ENCODE measurements around the gene CDKL2. TPM values are rescaled to one million over a fixed set of nuclear protein-coding genes. Genes with fewer than 3 reads are reported as not detected.

The CDKL2 gene
- total and polyA plus RNA-seq, 3 donors from 2014 or later = 11.3 to 41.0 (median 11.9) TPM

DNA sequence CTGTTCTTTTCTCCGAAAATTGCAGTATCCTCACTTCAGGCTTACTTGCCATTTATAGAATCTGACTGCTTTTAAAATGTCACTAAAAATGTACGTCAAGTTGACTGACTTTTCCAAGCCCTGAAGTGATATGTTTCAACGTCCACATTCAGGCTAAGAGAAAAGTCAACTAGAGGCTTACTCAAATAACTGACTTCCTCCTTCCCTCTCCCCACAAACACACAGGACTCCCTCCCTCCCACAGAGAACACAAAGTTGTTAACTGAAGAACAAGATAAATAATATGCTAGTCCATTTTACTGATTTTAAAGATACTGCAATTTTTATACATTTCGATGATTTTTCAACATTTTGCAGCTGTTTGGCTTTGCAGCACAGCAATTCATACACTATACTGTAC lies 13.8 kb upstream of the CDKL2 start:
- no peak for TF ChIP-seq POLR2A (IDR thresholded peaks at IDR 0.05)
- TF ChIP-seq, protein P1, sequence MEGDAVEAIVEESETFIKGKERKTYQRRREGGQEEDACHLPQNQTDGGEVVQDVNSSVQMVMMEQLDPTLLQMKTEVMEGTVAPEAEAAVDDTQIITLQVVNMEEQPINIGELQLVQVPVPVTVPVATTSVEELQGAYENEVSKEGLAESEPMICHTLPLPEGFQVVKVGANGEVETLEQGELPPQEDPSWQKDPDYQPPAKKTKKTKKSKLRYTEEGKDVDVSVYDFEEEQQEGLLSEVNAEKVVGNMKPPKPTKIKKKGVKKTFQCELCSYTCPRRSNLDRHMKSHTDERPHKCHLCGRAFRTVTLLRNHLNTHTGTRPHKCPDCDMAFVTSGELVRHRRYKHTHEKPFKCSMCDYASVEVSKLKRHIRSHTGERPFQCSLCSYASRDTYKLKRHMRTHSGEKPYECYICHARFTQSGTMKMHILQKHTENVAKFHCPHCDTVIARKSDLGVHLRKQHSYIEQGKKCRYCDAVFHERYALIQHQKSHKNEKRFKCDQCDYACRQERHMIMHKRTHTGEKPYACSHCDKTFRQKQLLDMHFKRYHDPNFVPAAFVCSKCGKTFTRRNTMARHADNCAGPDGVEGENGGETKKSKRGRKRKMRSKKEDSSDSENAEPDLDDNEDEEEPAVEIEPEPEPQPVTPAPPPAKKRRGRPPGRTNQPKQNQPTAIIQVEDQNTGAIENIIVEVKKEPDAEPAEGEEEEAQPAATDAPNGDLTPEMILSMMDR (IDR thresholded peaks at IDR 0.05) = no peak
- no peak for DNase-seq
- intact Hi-C loops (cut with DNase I; ENCODE audit: low total_unique reads) = no loop called here
- Histone ChIP-seq H3K4me1 (no peaks in the 10 kb centered on the region), H3K4me3 (no peak overlapping the region), H3K27ac (no peak overlapping the region), H3K27me3 (no peaks in the 10 kb centered on the region), H3K36me3 (ENCODE audit: low read depth, missing control alignments) (no peaks in the 10 kb centered on the region), H3K9me3 (no peaks in the 10 kb centered on the region)
- 75 to 85% methylated on average over 4 of the region's 4 CpGs for WGBS, 2 donors

DNA sequence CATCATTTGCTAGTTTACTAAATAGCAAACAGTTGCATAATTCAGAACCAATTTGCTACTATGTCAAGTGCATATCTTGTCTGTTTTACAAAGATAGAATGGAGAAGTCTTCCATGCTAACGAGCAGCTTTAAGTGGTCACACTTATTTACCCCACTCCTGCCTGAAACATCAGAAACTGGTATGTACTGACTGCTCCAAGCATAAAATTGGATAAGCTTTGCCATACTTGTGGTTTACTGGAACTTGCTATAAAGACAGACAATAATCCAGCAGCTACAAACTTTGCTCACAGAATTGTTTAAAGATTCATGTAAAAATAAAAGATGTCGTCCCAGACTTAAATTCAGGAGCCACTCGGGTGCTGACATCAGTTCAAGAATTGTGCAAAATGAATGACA lies 13.3 kb upstream of the CDKL2 start:
- Histone ChIP-seq H3K36me3 (ENCODE audit: low read depth, missing control alignments) (no peaks in the 10 kb centered on the region), H3K4me3 (no peak overlapping the region), H3K27me3 (no peaks in the 10 kb centered on the region), H3K27ac (no peak overlapping the region), H3K9me3 (no peaks in the 10 kb centered on the region), H3K4me1 (no peaks in the 10 kb centered on the region)
- intact Hi-C loops (cut with DNase I; ENCODE audit: low total_unique reads) = no loop called here
- DNase-seq = no peak
- TF ChIP-seq, protein P1 (IDR thresholded peaks at IDR 0.05) = no peak
- TF ChIP-seq POLR2A (IDR thresholded peaks at IDR 0.05) = no peak
- 67 to 69% methylated on average over 3 of the region's 3 CpGs for WGBS, 2 donors

DNA sequence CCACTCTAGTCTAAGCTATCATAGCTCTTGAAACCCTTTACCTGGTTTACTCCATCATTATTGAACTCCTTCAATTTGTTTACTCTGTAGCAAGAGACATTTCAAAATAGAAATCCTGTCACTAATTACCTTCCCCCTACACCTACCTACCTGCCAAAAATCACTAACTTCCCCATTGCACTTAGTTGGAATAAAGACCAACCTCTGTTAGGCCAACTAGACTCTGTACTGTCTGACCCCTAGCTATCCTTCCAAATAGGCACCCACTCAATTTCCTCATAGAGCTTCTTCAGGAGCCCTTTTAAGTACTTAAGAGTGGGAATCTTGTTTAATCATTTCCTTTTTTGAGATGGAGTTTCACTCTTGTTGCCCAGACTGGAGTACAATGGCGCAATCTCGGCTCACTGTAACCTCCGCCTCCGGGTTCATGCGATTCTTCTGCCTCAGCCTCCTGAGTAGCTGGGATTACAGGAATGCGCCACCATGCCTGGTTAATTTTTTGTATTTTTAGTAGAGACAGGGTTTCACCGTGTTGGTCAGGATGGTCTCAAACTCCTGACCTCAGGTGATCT lies 8.9 kb upstream of the CDKL2 start:
- H3K9me3 ChIP-seq = no peaks in the 10 kb centered on the region
- TF ChIP-seq POLR2A (IDR thresholded peaks at IDR 0.05) = no peak
- TF ChIP-seq, protein P1 (IDR thresholded peaks at IDR 0.05) = no peak
- 90 to 93% methylated on average over 7 of the region's 7 CpGs for WGBS, 2 donors
- H3K36me3 ChIP-seq (ENCODE audit: low read depth, missing control alignments) = no peaks in the 10 kb centered on the region
- H3K27ac ChIP-seq = no peak overlapping the region
- H3K27me3 ChIP-seq = no peaks in the 10 kb centered on the region
- H3K4me1 ChIP-seq = no peaks in the 10 kb centered on the region
- DNase-seq = no peak
- intact Hi-C loops (cut with DNase I; ENCODE audit: low total_unique reads) = no loop called here
- H3K4me3 ChIP-seq = no peak overlapping the region

DNA sequence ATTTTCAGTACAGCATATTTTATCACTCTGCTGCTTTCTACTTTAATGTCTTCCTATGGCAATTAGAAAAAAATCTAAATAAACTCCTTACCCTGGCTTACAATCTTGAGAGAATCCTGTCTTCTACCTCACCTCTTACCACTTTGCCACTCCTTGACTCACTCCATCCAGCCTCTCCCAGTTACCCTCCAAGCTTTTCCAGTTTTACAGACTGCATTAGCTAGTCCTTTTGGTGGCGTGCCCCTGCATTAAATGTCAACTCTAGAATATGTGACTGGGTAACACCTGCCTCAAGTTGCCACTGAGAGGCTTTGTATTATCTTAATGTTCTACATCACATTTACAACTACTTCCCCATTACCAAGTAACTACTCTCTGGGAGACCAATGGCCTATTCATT lies 7.5 kb upstream of the CDKL2 start:
- intact Hi-C loops (cut with DNase I; ENCODE audit: low total_unique reads) = no loop called here
- H3K27ac ChIP-seq = no peak overlapping the region
- H3K9me3 ChIP-seq = no peaks in the 10 kb centered on the region
- H3K4me3 ChIP-seq = no peak overlapping the region
- no peak for DNase-seq
- no peaks in the 10 kb centered on the region for H3K4me1 ChIP-seq
- no peaks in the 10 kb centered on the region for H3K36me3 ChIP-seq (ENCODE audit: low read depth, missing control alignments)
- no peak for TF ChIP-seq POLR2A (IDR thresholded peaks at IDR 0.05)
- TF ChIP-seq, protein P1 (IDR thresholded peaks at IDR 0.05) = no peak
- H3K27me3 ChIP-seq = no peaks in the 10 kb centered on the region
- 96 to 100% methylated on average over 1 of the region's 1 CpG for WGBS, 2 donors

DNA sequence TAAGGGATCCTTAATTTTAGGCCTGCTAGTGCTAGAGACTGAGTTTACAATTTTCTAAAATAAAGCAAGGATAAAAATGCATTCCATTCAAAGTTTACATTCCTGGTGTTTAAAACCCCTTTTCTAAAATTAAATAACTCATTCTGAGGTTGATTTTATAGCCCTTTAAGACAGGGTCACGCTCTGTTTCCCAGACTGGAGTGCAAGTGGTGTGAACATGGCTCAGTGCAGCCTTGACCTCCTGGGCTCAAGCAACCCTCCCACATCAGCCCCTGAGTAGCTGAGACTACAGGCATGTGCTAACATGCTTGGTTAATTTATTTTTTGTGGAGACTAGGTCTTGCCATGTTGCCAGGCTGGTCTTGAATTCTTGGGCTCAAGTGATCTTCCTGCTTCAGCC lies 6.8 kb upstream of the CDKL2 start:
- Histone ChIP-seq H3K4me3 (no peak overlapping the region), H3K4me1 (no peaks in the 10 kb centered on the region), H3K27ac (no peak overlapping the region), H3K9me3 (no peaks in the 10 kb centered on the region), H3K27me3 (no peaks in the 10 kb centered on the region), H3K36me3 (ENCODE audit: low read depth, missing control alignments) (no peaks in the 10 kb centered on the region)
- TF ChIP-seq POLR2A (IDR thresholded peaks at IDR 0.05) = no peak
- TF ChIP-seq, protein P1 (IDR thresholded peaks at IDR 0.05) = no peak
- WGBS, 2 donors = 63 to 75% methylated on average over 1 of the region's 1 CpG
- no peak for DNase-seq
- intact Hi-C loops (cut with DNase I; ENCODE audit: low total_unique reads) = no loop called here

Measured in testis (tissue), 3 donors.